ENCODE data around the gene GIGYF2. TPM values are rescaled to one million over a fixed set of nuclear protein-coding genes. Genes with fewer than 3 reads are reported as not detected.

GIGYF2 gene, protein sequence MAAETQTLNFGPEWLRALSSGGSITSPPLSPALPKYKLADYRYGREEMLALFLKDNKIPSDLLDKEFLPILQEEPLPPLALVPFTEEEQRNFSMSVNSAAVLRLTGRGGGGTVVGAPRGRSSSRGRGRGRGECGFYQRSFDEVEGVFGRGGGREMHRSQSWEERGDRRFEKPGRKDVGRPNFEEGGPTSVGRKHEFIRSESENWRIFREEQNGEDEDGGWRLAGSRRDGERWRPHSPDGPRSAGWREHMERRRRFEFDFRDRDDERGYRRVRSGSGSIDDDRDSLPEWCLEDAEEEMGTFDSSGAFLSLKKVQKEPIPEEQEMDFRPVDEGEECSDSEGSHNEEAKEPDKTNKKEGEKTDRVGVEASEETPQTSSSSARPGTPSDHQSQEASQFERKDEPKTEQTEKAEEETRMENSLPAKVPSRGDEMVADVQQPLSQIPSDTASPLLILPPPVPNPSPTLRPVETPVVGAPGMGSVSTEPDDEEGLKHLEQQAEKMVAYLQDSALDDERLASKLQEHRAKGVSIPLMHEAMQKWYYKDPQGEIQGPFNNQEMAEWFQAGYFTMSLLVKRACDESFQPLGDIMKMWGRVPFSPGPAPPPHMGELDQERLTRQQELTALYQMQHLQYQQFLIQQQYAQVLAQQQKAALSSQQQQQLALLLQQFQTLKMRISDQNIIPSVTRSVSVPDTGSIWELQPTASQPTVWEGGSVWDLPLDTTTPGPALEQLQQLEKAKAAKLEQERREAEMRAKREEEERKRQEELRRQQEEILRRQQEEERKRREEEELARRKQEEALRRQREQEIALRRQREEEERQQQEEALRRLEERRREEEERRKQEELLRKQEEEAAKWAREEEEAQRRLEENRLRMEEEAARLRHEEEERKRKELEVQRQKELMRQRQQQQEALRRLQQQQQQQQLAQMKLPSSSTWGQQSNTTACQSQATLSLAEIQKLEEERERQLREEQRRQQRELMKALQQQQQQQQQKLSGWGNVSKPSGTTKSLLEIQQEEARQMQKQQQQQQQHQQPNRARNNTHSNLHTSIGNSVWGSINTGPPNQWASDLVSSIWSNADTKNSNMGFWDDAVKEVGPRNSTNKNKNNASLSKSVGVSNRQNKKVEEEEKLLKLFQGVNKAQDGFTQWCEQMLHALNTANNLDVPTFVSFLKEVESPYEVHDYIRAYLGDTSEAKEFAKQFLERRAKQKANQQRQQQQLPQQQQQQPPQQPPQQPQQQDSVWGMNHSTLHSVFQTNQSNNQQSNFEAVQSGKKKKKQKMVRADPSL (N-terminal part only)
- total RNA-seq (2014; rRNA removed; shearing (Covaris generic)), result 26.7 and 33.3 TPM in 2 replicates

DNA sequence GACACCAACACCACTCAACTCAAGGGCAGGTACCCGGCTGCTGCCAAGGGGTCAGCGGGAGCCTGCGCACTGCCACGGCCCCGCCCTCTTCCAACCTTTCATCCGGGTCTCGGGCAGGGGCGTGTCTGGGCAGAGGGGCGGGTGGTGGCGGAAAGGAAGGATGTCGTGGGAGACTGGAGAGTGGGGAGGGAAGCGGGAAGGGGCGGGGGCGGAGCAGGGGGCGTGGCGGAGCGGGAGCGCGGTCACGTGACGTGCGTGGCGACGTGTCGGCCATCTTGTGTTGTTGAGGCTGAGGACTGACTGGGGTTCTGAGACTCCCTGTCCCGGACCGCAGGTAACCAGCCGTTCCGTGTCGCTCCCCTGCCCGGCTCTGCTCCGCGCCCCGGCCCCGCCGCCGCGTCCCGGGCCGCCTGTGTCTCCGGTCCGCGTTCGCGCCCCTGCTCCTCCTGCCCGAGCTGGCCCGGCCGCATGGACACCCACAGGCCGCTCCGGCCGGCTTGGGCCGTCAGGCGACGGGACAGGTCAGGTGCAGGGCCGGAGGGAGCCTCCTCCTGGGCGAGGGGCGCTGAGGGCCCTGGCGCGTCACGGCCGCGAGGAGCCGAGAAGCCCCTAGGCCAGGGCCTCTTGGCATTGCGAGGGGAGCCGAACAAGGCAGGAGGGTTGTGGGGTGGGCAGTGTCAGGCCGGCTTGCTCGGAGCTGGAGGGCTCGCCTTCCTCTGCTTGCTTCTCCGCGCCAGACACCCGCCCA is at the start of gene GIGYF2:
TSS of gene GIGYF2 (plus strand) at position 273 of the 748 bp plus-strand sequence. CDS start 37,867 bp downstream, outside the sequence.
- in situ Hi-C loops (cut with HindIII; ENCODE audit: low sequenced_read_pairs), result no loop called here
- peak; percentile 97 for DNase-seq (ENCODE audit: low spot score)

DNA sequence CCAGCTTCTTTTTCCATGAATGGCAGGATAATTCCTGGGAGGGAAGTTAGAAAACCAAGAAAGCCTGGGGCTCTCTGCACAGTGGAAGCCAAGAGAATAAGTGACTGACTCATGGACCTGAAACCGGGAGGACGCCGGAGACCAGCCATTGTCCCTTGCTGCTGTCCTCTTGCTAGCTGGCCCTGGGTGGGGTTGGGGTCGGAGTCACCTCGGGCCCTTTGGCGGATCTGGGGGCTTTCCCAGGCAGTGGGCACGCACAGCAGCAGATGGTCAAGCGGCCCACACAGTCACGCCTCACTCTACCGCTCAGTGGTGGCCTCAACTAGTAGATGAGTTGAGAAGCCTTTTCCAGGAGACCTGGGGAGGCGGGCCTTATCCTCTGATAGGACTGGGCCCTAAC is 48.1 kb upstream of the GIGYF2 start:
- in situ Hi-C loops (cut with HindIII; ENCODE audit: low sequenced_read_pairs), result no loop called here
- no peak for DNase-seq (ENCODE audit: low spot score)

DNA sequence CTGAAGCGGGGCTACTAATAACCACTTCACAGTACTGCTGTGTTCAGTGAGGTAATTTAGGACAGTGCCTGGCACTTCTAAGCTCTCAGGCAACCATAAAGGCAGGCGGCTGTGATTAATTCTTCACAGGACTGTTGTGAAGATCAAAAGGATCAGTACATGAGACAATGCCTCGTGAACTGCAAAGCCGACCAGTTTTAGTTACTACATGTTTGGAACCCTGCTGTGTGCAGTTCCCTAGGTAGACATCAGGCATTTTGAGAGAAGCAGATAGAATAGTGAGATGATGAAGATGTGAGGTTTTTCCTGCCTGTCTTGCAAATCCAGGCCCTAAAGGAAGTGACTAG is 44.7 kb upstream of the GIGYF2 start:
- no peak for DNase-seq (ENCODE audit: low spot score)
- in situ Hi-C loops (cut with HindIII; ENCODE audit: low sequenced_read_pairs), result no loop called here

DNA sequence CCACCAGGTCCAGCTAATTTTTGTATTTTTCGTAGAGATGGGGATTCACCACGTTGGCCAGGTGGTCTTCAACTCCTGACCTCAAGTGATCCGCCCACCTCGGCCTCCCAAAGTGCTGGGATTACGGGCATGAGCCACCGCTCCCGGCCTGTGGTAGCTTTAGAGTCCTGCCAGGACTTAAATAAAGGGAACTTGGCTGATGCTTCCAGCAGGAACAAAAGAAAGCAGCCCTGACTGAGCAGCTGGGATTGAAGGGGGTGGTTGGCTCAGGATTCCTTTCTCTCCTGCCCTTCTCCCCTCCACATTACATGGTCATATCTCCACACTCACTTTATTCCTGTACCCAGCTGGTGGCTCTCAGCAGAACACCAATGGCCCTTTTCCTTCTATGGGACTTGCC is 43.7 kb upstream of the GIGYF2 start:
- no peak for DNase-seq (ENCODE audit: low spot score)
- in situ Hi-C loops (cut with HindIII; ENCODE audit: low sequenced_read_pairs), result no loop called here

DNA sequence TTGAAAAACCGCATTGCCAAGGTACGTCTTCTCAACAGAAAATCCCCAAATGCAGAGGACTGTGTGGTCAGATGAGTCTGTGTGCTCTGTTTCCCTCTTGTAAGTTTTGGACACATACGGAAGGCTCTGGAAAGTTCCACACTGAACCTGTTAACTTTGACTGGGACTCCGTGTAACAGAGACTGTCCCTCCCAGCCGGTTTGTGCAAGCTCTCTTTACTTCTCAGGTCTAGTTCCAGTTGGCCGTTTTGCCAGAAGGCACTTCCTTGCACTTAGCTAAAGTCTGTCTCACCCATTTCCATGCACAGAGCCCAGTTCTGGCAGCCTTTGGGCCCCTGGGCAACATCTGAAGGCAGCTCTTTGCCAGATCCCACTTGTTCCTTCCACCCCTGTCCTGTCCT is 41.7 kb upstream of the GIGYF2 start:
- in situ Hi-C loops (cut with HindIII; ENCODE audit: low sequenced_read_pairs), result no loop called here
- DNase-seq (ENCODE audit: low spot score), result no peak

DNA sequence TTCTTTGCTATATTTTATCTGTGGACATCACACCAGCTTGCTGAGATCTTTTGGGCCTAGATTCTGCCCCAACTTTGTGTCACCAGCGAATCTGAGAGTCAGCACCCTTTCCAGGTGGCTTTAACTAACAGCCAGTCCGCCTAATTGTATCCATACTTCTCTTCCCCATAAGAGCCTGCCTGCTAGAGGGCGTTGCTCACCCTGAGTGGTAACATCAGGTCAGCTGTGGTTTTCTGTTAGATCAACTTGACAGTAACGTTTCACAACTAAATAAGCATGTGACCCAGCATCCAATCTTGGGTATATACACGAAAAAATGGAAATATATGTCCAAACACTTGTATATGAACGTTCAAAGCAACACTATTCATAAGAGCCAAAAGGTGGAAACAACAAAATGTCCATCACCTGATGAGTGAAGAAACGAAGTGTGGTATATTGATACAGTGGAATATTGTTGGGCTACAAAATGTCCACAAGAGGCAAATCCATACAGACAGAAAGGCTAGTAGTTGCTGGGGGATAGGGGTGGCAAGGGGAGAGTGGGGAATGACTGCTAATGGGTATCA is 38.8 kb upstream of the GIGYF2 start:
- DNase-seq (ENCODE audit: low spot score), result no peak
- in situ Hi-C loops (cut with HindIII; ENCODE audit: low sequenced_read_pairs), result no loop called here

DNA sequence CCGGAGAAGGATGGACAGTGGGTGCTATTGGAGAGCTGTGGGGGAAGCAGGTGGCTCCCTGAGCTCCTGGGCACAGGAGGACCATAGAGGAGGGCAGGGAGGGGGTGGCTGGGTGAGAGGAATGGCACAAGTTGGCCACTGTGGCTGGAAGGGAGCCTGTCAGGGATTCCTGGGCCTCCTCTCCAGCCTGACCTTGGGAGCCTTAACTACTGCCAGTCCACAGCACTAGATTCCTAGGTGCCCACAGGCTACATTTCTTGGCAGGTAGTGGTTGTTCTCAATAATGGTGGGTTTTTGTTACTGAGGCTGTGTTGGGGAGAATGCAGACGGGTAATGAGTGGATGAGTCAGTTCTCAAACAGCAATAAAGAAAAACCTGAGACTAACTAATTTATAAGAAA is 37.8 kb upstream of the GIGYF2 start:
- DNase-seq (ENCODE audit: low spot score), result no peak
- in situ Hi-C loops (cut with HindIII; ENCODE audit: low sequenced_read_pairs), result no loop called here

DNA sequence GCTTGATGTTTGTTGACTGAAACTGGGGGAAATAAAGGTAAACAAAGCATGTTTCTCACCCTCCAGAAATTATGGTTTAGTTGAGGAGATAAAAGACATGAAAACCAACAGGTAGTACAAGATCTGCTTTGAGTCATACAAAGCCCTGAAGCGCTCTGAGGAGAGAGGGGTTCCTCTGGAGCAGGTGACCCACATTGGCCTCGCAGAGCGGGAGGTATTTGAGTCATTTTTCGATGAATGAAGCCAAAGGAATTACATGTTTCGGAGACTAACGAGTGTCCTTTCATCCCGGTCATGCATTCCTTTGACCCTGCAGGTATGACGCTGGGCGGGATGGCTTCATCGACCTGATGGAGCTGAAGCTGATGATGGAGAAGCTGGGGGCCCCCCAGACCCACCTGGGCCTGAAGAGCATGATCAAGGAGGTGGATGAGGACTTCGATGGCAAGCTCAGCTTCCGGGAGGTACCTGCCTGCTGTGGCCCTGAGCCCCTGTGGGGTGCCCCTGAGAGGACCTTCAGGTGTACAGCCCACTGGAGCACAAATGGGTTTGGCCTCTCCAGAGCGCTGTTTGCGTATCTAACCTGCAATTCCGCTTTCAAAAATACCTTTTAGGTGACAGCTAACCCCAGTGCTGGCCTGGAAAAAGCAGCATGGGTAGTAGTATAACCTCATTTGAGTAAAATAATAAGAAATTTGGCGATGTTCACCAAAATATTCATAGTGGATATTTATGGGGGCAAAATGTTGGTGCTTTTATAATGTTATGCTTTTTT is 34.5 kb upstream of the GIGYF2 start:
- in situ Hi-C loops (cut with HindIII; ENCODE audit: low sequenced_read_pairs), result no loop called here
- no peak for DNase-seq (ENCODE audit: low spot score)

DNA sequence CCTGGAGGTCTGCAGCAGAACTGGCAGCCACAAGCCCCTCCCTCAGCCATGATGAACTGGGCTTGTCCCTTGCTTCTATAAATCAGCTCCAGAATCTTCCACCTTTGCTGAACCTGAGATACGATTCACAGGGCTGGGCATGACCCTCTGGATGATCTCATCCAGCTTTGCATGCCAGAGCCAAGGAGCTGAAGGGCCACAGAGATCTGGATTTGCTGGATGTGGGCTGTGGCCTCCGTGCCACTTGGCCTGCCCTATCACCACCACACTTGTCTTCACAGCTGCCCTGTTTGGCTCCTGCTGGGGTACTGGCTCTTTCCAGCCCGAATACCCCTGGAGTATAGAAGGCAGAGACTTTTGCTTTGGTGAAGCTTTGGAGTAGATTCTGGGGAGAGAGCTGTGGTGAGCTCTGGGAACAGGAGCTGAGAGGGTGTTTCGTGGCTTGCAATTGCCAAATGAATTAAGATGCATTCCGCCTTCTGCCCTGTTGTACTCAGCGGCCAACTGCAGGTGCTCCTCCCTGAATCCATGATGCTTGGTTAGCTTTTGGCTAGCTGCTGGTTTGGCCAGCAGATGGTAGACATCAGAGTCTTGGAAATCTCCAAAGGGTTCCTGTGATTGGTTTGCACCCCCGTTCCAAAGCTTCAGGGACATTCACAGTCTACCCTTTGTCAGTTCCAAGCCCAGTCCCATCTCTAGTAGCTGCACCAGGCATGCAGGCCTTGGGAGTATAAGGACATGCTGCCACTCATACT is 30.9 kb upstream of the GIGYF2 start:
- in situ Hi-C loops (cut with HindIII; ENCODE audit: low sequenced_read_pairs), result no loop called here
- DNase-seq (ENCODE audit: low spot score), result peak; percentile 82

DNA sequence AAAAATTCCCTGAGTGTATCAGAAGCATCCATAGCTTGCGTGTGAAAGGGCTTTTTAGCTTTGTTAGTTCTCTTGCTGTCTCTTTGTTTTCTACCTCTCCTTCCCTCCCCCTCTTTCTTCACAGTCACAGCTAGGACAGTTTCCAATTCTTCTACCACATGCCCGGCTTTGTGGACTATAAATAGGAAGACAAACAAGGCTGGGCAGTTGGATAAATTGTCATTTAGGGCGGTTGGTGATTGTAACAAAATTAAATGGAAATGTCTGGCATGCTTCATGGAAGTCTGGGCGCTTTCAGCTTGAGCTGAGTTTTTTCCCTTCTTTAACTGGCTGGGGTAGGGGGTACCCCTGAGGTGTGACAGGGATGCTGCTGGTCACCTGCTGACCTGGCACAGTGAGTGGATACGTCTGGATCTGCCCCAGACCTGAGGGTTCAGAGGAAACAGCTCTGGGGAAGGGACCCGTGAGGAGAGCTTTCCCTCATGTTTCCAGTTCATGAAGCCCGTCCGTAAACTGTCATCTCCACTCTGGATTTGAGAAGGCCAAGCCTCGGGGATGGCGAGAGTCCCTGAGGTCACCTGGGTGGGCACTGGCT is 29.0 kb upstream of the GIGYF2 start:
- in situ Hi-C loops (cut with HindIII; ENCODE audit: low sequenced_read_pairs), result no loop called here
- DNase-seq (ENCODE audit: low spot score), result peak; percentile 83

DNA sequence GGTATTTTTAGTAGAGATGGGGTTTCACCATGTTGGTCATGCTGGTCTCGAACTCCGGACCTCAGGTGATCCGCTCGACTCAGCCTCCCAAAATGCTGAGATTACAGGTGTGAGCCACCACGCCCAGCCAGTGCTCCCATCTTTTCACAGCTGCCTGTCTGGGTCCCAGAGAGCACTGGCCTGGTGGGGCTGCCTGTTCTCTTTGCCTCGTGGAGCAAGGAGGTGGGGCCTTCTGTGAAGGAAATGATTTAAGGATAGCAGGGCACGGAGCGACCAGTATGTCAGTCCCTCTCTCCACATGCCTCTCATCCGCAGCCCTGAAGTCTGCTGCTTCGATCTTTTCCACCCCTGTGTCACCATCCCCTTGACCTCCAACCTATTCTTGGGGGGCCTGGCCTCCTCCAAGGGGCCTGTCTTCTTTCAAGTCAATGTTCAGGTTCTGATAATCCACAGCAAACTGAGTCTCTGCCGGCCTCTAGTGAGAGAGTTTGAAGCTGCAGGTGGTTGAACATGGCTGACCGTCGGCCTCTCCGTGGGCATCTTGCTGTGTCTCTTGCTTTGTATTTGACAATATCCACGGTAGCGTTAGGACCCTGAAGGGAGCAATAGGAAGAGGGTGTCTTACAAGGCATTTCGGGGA is 28.2 kb upstream of the GIGYF2 start:
- DNase-seq (ENCODE audit: low spot score), result no peak
- in situ Hi-C loops (cut with HindIII; ENCODE audit: low sequenced_read_pairs), result no loop called here

DNA sequence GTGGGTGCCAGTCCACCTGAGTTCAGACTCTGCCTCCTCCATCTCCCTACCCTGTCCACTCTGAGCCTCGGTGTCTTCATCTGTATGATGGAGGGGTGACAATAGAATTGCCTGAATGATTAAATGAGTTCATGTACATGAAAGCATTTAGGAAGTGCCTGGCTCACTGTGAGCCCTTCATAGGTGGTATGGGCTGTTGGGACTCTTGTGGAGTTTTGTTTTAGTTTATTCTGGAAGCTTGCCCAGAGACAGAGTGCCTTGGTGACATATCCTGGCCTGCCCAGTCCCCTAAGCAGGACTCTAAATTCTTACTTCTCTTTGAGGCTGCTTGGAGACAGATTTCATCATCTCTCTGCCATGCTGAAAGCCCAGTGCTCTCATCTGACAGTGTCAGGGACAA is 24.5 kb upstream of the GIGYF2 start:
- DNase-seq (ENCODE audit: low spot score), result no peak
- in situ Hi-C loops (cut with HindIII; ENCODE audit: low sequenced_read_pairs), result no loop called here

DNA sequence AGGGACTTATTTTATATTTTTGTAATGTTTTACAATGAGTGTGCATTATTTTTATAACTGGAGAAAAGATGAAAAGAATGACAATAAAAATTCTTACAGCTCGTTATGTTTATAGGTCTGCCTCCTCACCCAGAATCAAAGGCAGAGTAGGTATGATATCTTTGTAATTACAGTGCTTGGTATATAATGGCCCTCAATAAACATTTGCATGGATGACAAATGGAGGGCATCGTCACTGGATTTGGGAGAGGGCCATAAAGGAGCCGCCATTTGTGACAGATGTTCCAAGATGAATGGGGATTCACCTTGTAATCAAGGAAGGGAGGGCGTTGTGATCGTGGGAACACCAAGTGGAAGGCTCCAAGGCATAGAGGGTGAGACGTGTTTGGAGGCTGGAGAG is 22.6 kb upstream of the GIGYF2 start:
- DNase-seq (ENCODE audit: low spot score), result no peak
- in situ Hi-C loops (cut with HindIII; ENCODE audit: low sequenced_read_pairs), result no loop called here

DNA sequence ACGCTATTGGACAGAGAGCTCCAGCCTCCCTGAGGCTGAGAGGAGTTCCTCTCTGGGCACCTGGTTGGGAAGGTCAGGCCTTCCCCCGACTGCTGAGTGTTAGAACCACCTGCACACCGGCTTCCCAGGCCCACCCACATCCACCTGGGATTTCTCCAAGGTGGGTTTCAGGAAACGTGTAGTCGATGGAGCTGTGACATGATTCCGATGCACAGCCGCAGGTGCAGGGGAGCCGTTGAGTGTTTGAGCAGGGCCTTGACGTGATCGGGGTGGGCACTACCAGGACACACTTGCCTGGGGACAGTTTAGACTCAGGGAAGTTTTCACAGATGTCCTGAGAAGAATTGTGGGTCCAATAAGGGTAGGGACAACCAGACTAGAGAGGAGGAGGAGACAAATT is 21.8 kb upstream of the GIGYF2 start:
- in situ Hi-C loops (cut with HindIII; ENCODE audit: low sequenced_read_pairs), result no loop called here
- DNase-seq (ENCODE audit: low spot score), result no peak

DNA sequence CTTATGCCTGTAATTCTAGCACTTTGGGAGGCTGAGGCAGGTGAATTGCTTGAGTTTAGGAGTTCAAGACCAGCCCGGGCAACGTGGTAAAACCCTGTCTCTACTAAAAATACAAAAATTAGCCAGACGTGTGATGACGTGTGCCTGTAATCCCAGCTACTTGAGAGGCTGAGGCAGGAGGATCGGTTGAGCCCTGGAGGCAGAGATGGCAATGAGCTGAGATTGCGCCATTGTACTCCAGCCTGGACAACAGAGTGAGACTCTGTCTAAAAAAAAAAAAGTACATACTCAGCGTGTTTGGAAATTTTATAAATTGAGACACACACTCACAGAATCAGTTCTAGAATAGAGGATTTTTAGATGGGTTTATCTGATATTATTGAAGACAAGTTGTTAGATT is 17.1 kb upstream of the GIGYF2 start:
- in situ Hi-C loops (cut with HindIII; ENCODE audit: low sequenced_read_pairs), result no loop called here
- DNase-seq (ENCODE audit: low spot score), result no peak

DNA sequence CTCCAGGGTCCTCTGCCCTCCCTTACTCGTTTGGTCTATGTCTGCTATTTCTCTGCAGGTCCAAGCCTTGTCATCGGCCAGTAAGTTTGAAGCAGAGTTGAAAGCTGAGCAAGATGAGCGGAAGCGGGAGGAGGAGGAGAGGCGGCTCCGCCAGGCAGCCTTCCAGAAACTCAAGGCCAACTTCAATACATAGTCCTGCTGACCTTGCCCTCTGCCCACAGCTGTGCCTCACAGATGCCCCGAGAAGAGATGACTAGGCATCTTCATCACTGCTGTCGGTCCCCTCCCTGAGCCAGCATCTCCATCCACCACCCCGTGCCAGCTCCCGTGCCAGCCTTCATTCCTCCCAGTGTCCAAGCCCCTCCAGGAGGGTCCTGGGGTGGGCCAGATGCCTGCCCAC is 15.6 kb upstream of the GIGYF2 start:
- DNase-seq (ENCODE audit: low spot score), result no peak

DNA sequence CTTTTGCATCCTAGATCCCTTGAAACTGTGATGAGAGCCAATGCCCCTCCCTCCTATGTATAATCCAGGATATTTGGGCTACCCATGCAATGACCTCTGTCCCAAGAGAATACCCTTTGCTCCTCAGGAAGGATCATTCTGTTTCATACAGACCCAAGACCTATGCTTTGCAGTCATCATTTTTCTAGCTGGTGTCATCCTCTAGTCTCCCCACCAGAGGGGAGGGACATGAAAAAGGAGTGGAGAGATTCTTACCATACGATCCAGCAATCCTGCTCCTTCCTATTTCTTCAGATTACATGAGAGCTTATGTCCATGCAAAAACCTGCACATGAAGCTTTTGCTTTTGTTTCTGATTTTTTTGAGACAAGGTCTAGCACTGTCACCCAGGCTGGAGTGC is 13.8 kb upstream of the GIGYF2 start:
- in situ Hi-C loops (cut with HindIII; ENCODE audit: low sequenced_read_pairs), result no loop called here

More for the DNA sequence above, 15.6 kb upstream of the GIGYF2 start:
- in situ Hi-C loops (cut with HindIII; ENCODE audit: low sequenced_read_pairs), result no loop called here

More for the DNA sequence above, 13.8 kb upstream of the GIGYF2 start:
- DNase-seq (ENCODE audit: low spot score), result no peak
